Mesenchymal stem cell (in vitro differentiated cells and primary cell): ENCODE results near the gene OLA1.

Source experiments
- DNase-seq: peaks from one replicate; pipeline ENCODE4 v3.0.0-alpha.2; 2013
- H2AFZ ChIP-seq: one replicate; pipeline ENCODE4 v1.6.1; 2013; ENCODE audit warnings: low read depth, mild to moderate bottlenecking, control low read depth, inconsistent platforms, low read length, moderate library complexity
- H2AK5ac ChIP-seq: 2 replicates; pipeline ENCODE4 v1.6.1; 2013; ENCODE audit warnings: low read length, moderate library complexity, mild to moderate bottlenecking, inconsistent platforms; ENCODE audit not compliant: severe bottlenecking
- H2BK120ac ChIP-seq: one replicate; pipeline ENCODE4 v1.6.1; 2013; ENCODE audit warnings: low read depth, mild to moderate bottlenecking, inconsistent platforms, low read length, moderate library complexity
- H2BK12ac ChIP-seq, 2 experiments: one replicate each; pipeline ENCODE4 v1.6.1; 2013; ENCODE audit warnings: inconsistent platforms in 2 of 2, low read length in 2 of 2, mild to moderate bottlenecking in 2 of 2, moderate library complexity in 2 of 2, control low read depth in 1 of 2
- H2BK15ac ChIP-seq: one replicate; pipeline ENCODE4 v1.6.1; 2013; ENCODE audit warnings: mild to moderate bottlenecking, low read depth, inconsistent platforms; ENCODE audit not compliant: poor library complexity, severe bottlenecking
- H2BK5ac ChIP-seq: 2 replicates; pipeline ENCODE4 v1.6.1; 2013; ENCODE audit warnings: low read depth, mild to moderate bottlenecking, low read length, control low read depth, inconsistent platforms; ENCODE audit not compliant: poor library complexity, severe bottlenecking
- H3K14ac ChIP-seq, 2 experiments: one replicate each; pipeline ENCODE4 v1.6.1; 2013; ENCODE audit warnings: inconsistent platforms in 2 of 2, low read length in 2 of 2, control low read depth in 1 of 2, mild to moderate bottlenecking in 1 of 2, moderate library complexity in 1 of 2
- H3K18ac ChIP-seq, 2 experiments: one replicate each; pipeline ENCODE4 v1.6.1; 2013; ENCODE audit warnings: inconsistent platforms in 2 of 2, low read length in 2 of 2, control low read depth in 1 of 2, low read depth in 1 of 2, mild to moderate bottlenecking in 1 of 2
- H3K23ac ChIP-seq, 2 experiments: one replicate each; pipeline ENCODE4 v1.6.1; 2013; ENCODE audit warnings: inconsistent platforms in 2 of 2, low read length in 2 of 2, mild to moderate bottlenecking in 2 of 2, moderate library complexity in 2 of 2, control low read depth in 1 of 2
- H3K27ac ChIP-seq: 2 replicates; pipeline ENCODE4 v1.5.1; 2013; ENCODE audit warnings: mild to moderate bottlenecking, moderate library complexity, low read length, control low read depth, inconsistent platforms; ENCODE audit not compliant: poor library complexity, severe bottlenecking
- H3K27me3 ChIP-seq, 2 experiments: 2 replicates each; pipeline versions ENCODE4 v1.6.1 to v1.7.0; 2013; ENCODE audit warnings: low read length in 2 of 2, mild to moderate bottlenecking in 2 of 2, moderate library complexity in 2 of 2, control low read depth in 1 of 2, inconsistent platforms in 1 of 2; ENCODE audit not compliant: control insufficient read depth in 1 of 2, insufficient read depth in 1 of 2
- H3K36me3 ChIP-seq, 2 experiments: 2 replicates each; pipeline versions ENCODE4 v1.6.1 to v1.7.0; 2013; ENCODE audit warnings: low read length in 2 of 2, control low read depth in 1 of 2, inconsistent platforms in 1 of 2, low read depth in 1 of 2, mild to moderate bottlenecking in 1 of 2; ENCODE audit not compliant: insufficient read depth in 2 of 2, control insufficient read depth in 1 of 2
- H3K4ac ChIP-seq, 2 experiments: one replicate each; pipeline ENCODE4 v1.6.1; 2013; ENCODE audit warnings: inconsistent platforms in 2 of 2, low read length in 2 of 2, mild to moderate bottlenecking in 2 of 2, moderate library complexity in 2 of 2, control low read depth in 1 of 2, low read depth in 1 of 2
- H3K4me1 ChIP-seq: 2 replicates; pipeline ENCODE4 v1.6.1; 2013; ENCODE audit warnings: low read depth, low read length, control low read depth; ENCODE audit not compliant: control insufficient read depth, insufficient read depth
- H3K4me2 ChIP-seq: 2 replicates; pipeline ENCODE4 v1.6.1; 2013; ENCODE audit warnings: low read length, mild to moderate bottlenecking, inconsistent platforms; ENCODE audit not compliant: poor library complexity, severe bottlenecking
- H3K4me3 ChIP-seq, 2 experiments: 2 replicates each; pipeline versions ENCODE4 v1.5.1 to v1.7.0; 2013; ENCODE audit warnings: low read length in 2 of 2, mild to moderate bottlenecking in 2 of 2, control low read depth in 1 of 2, low read depth in 1 of 2; ENCODE audit not compliant: insufficient read depth in 1 of 2
- H3K79me1 ChIP-seq: replicated peaks from 2 replicates; pipeline ENCODE4 v1.6.1; 2013; ENCODE audit warnings: mild to moderate bottlenecking, control low read depth, low read length, inconsistent platforms; ENCODE audit not compliant: poor library complexity, severe bottlenecking
- H3K9ac ChIP-seq: 2 replicates; pipeline ENCODE4 v1.7.0; 2013; ENCODE audit warnings: mild to moderate bottlenecking, low read length, moderate library complexity
- H3K9me3 ChIP-seq: 2 replicates; pipeline ENCODE4 v1.7.0; 2013; ENCODE audit warnings: mild to moderate bottlenecking, low read length; ENCODE audit not compliant: control insufficient read depth
- H4K8ac ChIP-seq: one replicate; pipeline ENCODE4 v1.6.1; 2013; ENCODE audit warnings: inconsistent platforms, mild to moderate bottlenecking, low read length, moderate library complexity
- H4K91ac ChIP-seq: one replicate; pipeline ENCODE4 v1.6.1; 2013; ENCODE audit warnings: mild to moderate bottlenecking, low read length, inconsistent platforms
- WGBS: methylation state at CpG from one replicate; pipeline ENCODE4 v1.1.7; 2013; ENCODE audit warnings: mixed read lengths; 5-methylcytosine and 5-hydroxymethylcytosine counted together

OLA1 gene

DNA sequence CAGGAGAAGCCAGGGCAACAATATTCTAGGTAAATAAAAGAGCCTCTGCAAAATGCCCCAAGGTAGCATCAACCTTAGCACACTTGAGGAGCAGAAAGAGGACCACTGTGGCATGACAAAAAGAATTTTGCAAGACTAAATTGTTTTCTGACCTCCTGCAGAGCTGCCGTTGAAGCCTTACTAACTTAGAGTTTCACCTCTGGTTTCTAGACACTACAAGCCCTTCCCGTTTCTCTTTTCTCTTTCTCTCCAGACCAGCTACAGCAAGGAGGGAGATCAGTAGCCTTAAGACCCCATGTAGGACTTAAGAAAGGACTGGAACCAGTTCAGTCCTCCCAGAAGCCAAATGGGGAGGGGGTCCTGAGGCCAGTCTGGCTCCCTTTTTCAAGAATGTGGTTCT is 209.9 kb downstream of the OLA1 start:
- 83% methylated on average over 2 of the region's 2 CpGs for WGBS
- Histone ChIP-seq H2BK5ac (no peak overlapping the region), H3K4me1 (peaks cover 13% of the 10 kb centered on the region), H3K4ac (no peak overlapping the region), H3K4me3 (no peak overlapping the region), H3K4me2 (no peak overlapping the region), H3K27ac (peak overlapping the region; percentile 53), H3K14ac (no peak overlapping the region), H3K23ac (no peak overlapping the region), H3K36me3 (no peaks in the 10 kb centered on the region), H4K91ac (no peak overlapping the region), H2AFZ (no peak overlapping the region), H3K18ac (peak overlapping the region in 1 of 2 experiments; percentile 11), H2BK120ac (no peak overlapping the region), H3K9me3 (no peaks in the 10 kb centered on the region), H3K79me1 (no peaks in the 10 kb centered on the region), H3K9ac (no peak overlapping the region), H3K27me3 (no peaks in the 10 kb centered on the region), H2AK5ac (no peak overlapping the region), H4K8ac (no peak overlapping the region), H2BK15ac (no peak overlapping the region), H2BK12ac (no peak overlapping the region)
- DNase-seq = no peak

GRCh38 chr2:174036825-174037224 is 211.5 kb downstream of the OLA1 start:
- no peaks in the 10 kb centered on the region for H3K9me3 ChIP-seq
- no peak overlapping the region for H3K4ac ChIP-seq
- H4K8ac ChIP-seq = no peak overlapping the region
- no peaks in the 10 kb centered on the region for H3K79me1 ChIP-seq
- H3K9ac ChIP-seq = peak overlapping the region; percentile 81
- H3K27me3 ChIP-seq = no peaks in the 10 kb centered on the region
- no peak overlapping the region for H2AK5ac ChIP-seq
- H3K4me2 ChIP-seq = no peak overlapping the region
- no peak overlapping the region for H2BK12ac ChIP-seq
- H2BK5ac ChIP-seq = no peak overlapping the region
- H3K4me3 ChIP-seq = peak overlapping the region in 1 of 2 experiments; percentile 56
- no peak overlapping the region for H2BK120ac ChIP-seq
- H3K36me3 ChIP-seq = no peaks in the 10 kb centered on the region
- H3K18ac ChIP-seq = no peak overlapping the region
- H4K91ac ChIP-seq = no peak overlapping the region
- no peak overlapping the region for H2BK15ac ChIP-seq
- H3K27ac ChIP-seq = no peak overlapping the region
- no peak for DNase-seq
- H3K14ac ChIP-seq = no peak overlapping the region
- peaks cover 20% of the 10 kb centered on the region for H3K4me1 ChIP-seq
- H3K23ac ChIP-seq = no peak overlapping the region
- no peak overlapping the region for H2AFZ ChIP-seq

- Histone ChIP-seq H3K4me1 (peaks cover 24% of the 10 kb centered on the region), H3K9me3 (no peaks in the 10 kb centered on the region), H3K79me1 (no peaks in the 10 kb centered on the region), H2BK12ac (no peak overlapping the region), H2AFZ (no peak overlapping the region), H3K23ac (no peak overlapping the region), H2BK15ac (no peak overlapping the region), H3K14ac (no peak overlapping the region), H2BK120ac (no peak overlapping the region), H4K91ac (no peak overlapping the region), H3K27me3 (no peaks in the 10 kb centered on the region), H3K4ac (no peak overlapping the region), H2AK5ac (peak overlapping the region; percentile 83), H2BK5ac (no peak overlapping the region), H3K18ac (no peak overlapping the region), H3K36me3 (no peaks in the 10 kb centered on the region), H3K27ac (no peak overlapping the region), H3K4me2 (no peak overlapping the region), H4K8ac (no peak overlapping the region), H3K9ac (peak overlapping the region; percentile 81), H3K4me3 (peak overlapping the region in 1 of 2 experiments; percentile 56)
- no peak for DNase-seq
- 87% methylated on average over 8 of the region's 12 CpGs for WGBS
Observed at GRCh38 chr2:174035981-174036742, 212.2 kb downstream of the OLA1 start.

DNA sequence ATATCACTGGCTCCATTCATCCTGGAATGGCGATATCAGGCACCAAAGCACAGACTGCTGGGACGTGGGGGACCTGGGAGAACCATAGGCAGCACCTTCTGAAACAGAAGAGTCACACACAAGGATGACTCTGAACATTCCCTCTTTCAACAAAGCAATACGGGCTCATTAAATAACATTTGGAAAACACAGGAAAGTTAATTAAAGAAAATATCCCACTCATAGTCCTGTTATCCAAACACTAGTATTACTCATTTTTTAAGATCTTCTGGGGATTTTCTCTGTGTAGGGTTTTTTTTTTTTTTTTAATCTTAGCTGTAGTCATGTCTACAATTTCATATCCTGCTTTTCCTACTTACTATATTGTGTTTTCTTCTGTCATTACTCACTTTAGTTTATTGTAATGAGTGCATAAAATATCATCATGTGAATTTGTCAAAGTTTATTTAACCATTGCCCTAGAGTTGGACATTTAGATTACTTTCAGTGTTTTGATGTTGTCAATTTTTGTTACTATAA is 213.2 kb downstream of the OLA1 start:
- no peak overlapping the region for H4K91ac ChIP-seq
- H2BK120ac ChIP-seq = no peak overlapping the region
- peak overlapping the region; percentile 81 for H3K9ac ChIP-seq
- no peaks in the 10 kb centered on the region for H3K79me1 ChIP-seq
- peak overlapping the region in 1 of 2 experiments; percentile 56 for H3K4me3 ChIP-seq
- H3K36me3 ChIP-seq = no peaks in the 10 kb centered on the region
- no peak overlapping the region for H3K4ac ChIP-seq
- peak overlapping the region; percentile 3 for H2AK5ac ChIP-seq
- H3K27me3 ChIP-seq = no peaks in the 10 kb centered on the region
- no peak overlapping the region for H3K18ac ChIP-seq
- H3K4me1 ChIP-seq = peaks cover 21% of the 10 kb centered on the region
- no peak overlapping the region for H4K8ac ChIP-seq
- no peak overlapping the region for H2BK5ac ChIP-seq
- no peak overlapping the region for H3K27ac ChIP-seq
- H2BK15ac ChIP-seq = no peak overlapping the region
- no peak overlapping the region for H2BK12ac ChIP-seq
- H3K14ac ChIP-seq = no peak overlapping the region
- no peak for DNase-seq
- H2AFZ ChIP-seq = no peak overlapping the region
- no peak overlapping the region for H3K23ac ChIP-seq
- no peak overlapping the region for H3K4me2 ChIP-seq
- H3K9me3 ChIP-seq = no peaks in the 10 kb centered on the region
- WGBS = 77% methylated on average over 2 of the region's 3 CpGs
